ENCODE results near the gene LCORL. TPM values are rescaled to one million over a fixed set of nuclear protein-coding genes. Genes with fewer than 3 reads are reported as not detected.

LCORL gene
- total RNA-seq, 1 experiment from 2014 or later = 18.0 TPM

- H3K27me3 ChIP-seq (ENCODE audit: insufficient read depth, low read length) = no peaks in the 10 kb centered on the region
- ChIA-PET CTCF (no interaction called here), POLR2A (no interaction called here), RAD21 (ENCODE audit: low non-redundant PET in 1 of 2, low total read pairs in 2 of 2, uncharacterized antibody in 2 of 2, unreplicated experiment in 2 of 2) (no interaction called here)
- TF ChIP-seq ZNF274 (IDR thresholded peaks at IDR 0.05; ENCODE audit: low read depth, low read length) (no peak), RAD21 (IDR thresholded peaks at IDR 0.05; ENCODE audit: low read depth) (no peak), ELF1 (IDR thresholded peaks at IDR 0.05; ENCODE audit: borderline replicate concordance, low read depth) (no peak), CBX3 (IDR thresholded peaks at IDR 0.05; ENCODE audit: low read depth) (no peak), SP1 (IDR thresholded peaks at IDR 0.05; ENCODE audit: low read depth) (no peak), SRF (IDR thresholded peaks at IDR 0.05; ENCODE audit: low read depth) (no peak), JUND (IDR thresholded peaks at IDR 0.05) (no peak), EGR1 (IDR thresholded peaks at IDR 0.05; ENCODE audit: low read depth) (no peak), YY1 (IDR thresholded peaks at IDR 0.05; ENCODE audit: extremely low read depth, insufficient replicate concordance, low read depth, low read length) (no peak), TCF7L2 (IDR thresholded peaks at IDR 0.05; ENCODE audit: borderline replicate concordance, extremely low read depth, insufficient read depth, insufficient read length) (no peak), EZH2phosphoT487 (IDR thresholded peaks at IDR 0.05; ENCODE audit: borderline replicate concordance) (no peak), ZBTB33 (IDR thresholded peaks at IDR 0.05; ENCODE audit: extremely low read depth, insufficient replicate concordance, low read length) (no peak), POLR2A (IDR thresholded peaks at IDR 0.05; ENCODE audit: borderline replicate concordance, extremely low read depth, insufficient read depth, insufficient read length) (no peak)
- no peak overlapping the region for H3K4me2 ChIP-seq (ENCODE audit: low read length)
- no peak overlapping the region for H2AFZ ChIP-seq (ENCODE audit: low read depth, low read length, poor library complexity, severe bottlenecking)
- H3K4me3 ChIP-seq (replicated peaks in 1 of 2; ENCODE audit: low read depth in 1 of 2, low read length in 2 of 2) = no peak overlapping the region
- no peaks in the 10 kb centered on the region for H3K4me1 ChIP-seq (ENCODE audit: control insufficient read depth in 1 of 2, insufficient read depth in 2 of 2, low read length in 2 of 2)
- DNase-seq (ENCODE audit: low read depth, low spot score) (no peak), ATAC-seq (no peak)
- no peaks in the 10 kb centered on the region for H3K9me2 ChIP-seq (ENCODE audit: insufficient read depth)
- no peaks in the 10 kb centered on the region for H3K36me3 ChIP-seq (ENCODE audit: control insufficient read depth in 1 of 2, insufficient read depth in 2 of 2, low read length in 2 of 2)
- peaks cover 19% of the 10 kb centered on the region for H3K79me2 ChIP-seq (ENCODE audit: insufficient read depth, low read length)
- H3K9me3 ChIP-seq (ENCODE audit: control insufficient read depth in 1 of 2, insufficient read depth in 1 of 2, low read depth in 1 of 2, low read length in 2 of 2) = no peaks in the 10 kb centered on the region
- peaks cover 3% of the 10 kb centered on the region; the same call in 1 of the 2 replicates for H4K20me1 ChIP-seq (ENCODE audit: insufficient read depth)
- no peak overlapping the region for H3K9ac ChIP-seq (ENCODE audit: low read length)
- no peak overlapping the region for H3K27ac ChIP-seq (ENCODE audit: low read depth, low read length)
- intact Hi-C loops (cut with micrococcal nuclease) = no loop called here
- no TSS peak for BruUV-seq (replicated peaks)
Observed at GRCh38 chr4:17968721-17969120, 52.8 kb downstream of the LCORL start.

Measured in HCT116 (cell line).